GM21737 (cell line): ENCODE results near the gene CDH13.

Experiments used
- ATAC-seq: cut with Tn5 transposase; IDR thresholded peaks from one replicate; pipeline ENCODE4 v1.9.1; 2021; ENCODE audit warnings: mild to moderate bottlenecking, moderate library complexity; ENCODE audit not compliant: unreplicated experiment

The CDH13 gene

DNA sequence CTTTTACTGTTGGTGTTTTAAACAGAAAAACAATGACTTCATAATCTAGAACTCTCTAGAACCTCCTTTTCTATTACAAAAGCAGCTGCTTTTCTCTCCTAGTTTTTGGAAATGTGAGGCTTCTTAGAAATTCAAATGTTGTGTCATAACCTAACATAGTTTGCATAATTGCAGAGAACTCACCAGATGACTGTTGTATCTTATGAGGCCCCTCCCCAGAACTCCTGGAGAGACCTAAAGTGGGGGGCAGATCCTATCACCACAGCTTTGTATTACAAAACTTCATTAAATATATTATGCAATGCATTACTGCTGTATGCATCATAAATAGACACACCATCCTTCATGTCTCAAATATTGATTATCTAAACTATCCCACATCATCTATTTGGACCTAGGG lies 642.3 kb downstream of the CDH13 start:
- ATAC-seq = no peak

DNA sequence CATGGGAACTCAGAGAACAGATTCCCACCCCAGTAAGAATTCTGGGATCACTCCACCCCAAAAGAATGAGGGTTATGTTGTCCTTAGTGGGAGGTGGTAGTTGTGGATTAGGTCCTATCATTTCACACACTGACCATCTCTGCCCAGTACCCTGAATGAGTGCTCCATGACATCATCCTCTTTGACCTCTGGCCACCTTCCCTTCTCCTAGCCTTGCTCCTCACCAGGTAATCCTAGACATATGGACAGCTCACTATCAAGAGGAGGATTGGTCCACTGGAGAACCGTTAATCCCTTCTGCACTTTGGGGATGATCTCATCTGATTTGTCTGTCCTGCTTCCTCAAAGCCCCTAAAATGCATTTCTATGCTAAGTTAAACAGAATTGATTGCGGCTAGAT lies 642.8 kb downstream of the CDH13 start:
- ATAC-seq = no peak

DNA sequence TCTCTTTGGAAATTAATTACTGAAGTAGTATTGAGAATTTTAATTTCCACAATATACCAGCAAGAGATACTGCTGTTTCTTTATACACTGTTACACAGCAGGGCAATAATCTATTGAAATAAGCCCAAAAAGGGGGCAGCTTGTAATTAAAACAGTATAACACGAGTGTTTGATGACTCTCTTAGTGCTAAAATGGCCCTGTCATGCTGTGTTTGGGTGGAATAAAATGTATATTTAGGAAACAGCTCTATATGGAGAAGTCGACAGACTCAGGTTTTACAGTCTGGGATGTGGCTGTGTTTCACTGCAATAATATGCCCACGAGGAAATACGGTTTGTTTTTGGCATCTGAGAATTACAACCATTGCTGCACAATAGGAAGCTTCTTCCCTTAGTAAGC lies 643.3 kb downstream of the CDH13 start:
- ATAC-seq = no peak

DNA sequence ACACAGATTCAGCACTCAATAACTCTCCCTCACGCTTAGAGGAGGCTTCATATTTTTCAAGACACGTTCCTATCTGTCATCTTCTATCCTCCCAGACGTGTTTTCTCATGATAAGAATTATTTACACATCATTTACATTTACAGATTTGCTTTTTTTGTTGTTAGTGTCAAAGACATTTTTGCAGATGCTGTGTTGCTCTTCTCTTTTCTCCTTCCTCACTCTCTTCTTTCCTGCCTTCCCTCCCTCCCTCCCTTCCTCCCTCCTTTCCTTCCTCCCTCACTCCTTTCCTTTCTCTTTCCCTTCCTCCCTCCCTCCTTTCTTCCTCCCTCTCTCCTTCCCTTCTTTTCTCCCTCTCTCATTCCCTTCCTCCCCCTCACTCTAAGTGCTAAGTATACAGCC lies 643.9 kb downstream of the CDH13 start:
- ATAC-seq = no peak

DNA sequence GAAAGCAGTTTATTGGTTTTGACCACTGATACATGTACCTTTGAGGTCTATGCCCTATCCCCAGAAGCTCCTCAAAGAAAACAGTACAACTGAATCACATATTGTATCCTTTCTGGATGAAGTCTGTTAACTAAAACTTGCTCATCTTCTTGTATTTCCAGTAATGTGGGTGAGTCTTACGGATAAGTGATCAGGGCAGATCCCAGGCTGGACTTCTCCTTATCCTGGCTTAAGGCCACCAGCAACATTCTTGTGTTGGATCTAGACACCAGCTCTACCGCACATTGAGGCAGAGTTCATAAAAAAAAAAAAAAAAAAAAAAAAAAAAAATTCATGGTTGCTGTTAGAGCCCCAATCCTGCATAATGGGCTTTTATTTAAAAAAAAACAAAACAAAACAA lies 644.4 kb downstream of the CDH13 start:
- no peak for ATAC-seq

DNA sequence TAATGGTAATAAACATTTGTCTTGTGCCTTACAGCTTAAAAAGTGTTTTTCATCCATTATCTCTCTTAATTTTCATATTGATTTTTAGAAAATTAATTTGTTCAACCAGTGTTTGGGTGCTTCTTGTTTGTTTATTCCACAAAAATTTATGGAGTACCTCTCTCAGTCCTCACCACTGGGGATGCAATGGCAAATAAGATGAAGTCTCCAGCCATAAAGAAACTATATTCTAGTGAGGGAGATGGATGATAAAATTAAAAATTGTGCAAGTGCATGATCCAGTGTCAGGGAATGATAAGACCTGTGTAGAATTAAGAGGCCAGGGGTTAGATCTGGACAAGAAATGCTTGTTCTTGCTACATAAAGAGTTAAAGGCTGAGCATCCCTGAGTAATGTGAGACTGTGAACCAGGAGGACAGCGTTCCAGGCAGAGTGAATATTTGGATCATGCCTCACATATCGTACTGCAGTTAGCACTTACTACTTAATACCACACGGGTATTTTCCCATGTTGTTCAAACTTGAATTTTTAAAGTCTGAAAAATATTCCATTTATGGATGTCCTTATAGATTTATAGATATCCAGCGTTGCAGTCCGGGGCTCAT lies 645.3 kb downstream of the CDH13 start:
- ATAC-seq = no peak

DNA sequence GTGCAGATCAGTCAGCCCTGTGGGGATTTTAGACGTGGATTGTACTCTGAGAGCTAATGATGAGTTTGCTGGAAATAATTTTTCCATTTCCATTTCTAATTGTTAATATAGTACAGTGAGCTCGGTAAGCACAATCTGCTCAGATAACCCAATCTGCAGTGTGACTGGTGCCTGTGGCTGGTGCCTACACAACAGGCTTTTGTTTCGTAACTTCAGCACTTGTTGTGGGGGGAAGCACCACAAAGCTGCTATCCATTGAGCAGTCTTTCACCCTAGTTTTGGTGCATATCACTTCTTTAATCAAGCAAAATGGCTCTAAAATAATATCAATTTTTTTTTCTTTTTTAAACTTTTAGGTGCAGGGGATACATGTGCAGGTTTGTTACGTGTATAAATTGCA lies 646.1 kb downstream of the CDH13 start:
- no peak for ATAC-seq

DNA sequence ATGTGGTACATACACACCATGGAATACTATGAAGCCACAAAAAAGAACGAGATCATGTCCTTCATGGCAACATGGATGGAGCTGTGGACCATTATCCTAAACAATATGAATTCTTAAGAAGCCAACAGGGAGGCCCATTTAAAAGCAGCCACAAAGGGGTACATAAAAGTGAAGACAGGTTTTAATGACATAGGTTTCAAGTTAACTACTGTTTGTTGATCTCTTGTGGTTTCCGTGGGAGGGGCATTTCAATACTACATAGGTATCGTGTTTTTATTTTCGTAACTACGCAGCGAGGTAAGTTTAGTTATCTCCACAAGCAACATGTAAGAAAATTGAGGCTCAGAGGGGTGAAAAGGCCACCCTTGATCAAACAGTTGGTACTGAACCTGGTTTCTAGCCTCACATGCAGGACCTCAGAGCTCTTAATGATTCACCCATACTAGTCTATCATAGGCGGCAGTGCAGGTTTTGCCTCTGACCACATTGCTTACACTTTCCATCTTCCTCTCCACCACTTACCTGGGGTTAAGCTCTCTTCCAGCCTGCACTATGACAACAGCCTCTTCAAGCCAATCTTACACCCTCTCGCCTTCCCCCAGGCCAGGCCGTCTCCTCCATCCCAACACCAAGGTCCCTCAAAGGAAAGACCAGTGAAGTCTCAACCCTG lies 646.9 kb downstream of the CDH13 start:
- no peak for ATAC-seq

DNA sequence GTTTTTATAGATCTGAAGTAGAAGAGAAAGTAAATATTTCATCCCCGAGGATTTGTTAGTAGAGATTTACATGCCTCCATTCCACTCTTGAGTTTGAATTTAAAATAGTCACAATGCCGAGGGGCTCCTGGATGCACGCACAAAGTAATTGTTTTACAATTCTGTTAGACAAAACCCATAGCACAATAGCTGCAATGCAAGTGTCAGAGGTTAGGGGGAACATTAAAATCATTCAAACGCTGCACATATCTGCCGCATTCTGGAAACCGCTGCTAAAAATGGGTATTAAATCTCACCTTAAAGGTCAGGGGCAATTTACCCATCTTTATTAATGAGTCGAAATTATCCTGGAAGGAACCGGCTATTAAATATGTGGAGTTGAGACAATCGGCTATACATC lies 652.5 kb downstream of the CDH13 start:
- ATAC-seq = no peak

DNA sequence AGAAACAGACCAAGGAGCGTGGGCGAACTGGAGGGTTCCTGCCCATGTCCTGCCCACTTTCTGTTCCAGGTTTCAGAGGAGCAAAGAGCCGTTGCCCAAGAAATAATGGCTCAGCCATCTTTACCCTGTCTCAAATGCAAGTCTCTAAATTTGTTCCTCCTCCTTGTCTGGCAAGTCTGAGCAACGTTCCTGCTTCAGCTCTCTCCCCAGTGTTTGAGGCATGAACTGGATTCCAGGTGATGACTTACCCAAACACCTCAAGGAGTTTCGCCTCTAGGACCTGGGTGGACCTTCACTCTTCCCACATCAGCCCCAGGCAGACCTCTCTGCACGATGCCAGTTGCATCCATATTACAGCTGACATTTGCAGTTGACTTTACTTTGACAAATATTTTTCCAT lies 659.2 kb downstream of the CDH13 start:
- ATAC-seq = no peak

DNA sequence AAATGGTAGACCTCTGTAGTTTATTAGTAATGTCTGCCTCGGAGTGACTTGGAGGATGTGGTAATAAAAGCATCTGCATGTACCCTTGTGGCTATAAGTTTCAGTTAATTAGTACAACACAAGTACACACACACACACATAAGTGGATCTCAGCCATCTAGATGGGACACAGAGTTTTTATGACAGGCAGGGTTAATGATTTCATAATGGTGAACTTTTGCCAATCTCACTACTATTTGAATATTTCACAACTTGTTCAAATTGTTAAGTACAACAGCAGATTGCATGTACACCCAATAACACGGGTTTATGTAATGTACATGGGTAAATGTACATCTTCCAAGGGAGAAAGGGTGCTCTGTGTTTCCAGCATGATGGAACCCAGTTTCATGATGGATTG lies 669.7 kb downstream of the CDH13 start:
- ATAC-seq = no peak

DNA sequence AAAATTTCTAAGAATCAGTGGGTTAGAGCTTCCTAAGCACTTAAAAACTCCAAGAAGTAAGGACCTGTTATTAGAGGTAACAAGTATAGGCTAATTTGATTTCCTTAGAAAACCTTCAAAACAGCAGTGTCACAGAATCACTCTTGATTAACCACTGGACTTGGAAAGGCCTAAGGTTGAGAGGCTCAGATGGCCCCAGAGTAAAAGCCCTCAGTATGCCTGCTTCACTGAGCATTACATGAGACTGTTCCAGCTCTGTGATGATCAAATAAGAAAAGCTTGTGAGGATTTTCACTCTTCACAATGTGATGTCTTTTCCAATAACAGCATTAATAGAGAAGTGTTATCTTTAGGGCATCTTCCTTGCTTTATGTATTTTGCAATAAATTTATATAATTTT lies 671.8 kb downstream of the CDH13 start:
- ATAC-seq = no peak

DNA sequence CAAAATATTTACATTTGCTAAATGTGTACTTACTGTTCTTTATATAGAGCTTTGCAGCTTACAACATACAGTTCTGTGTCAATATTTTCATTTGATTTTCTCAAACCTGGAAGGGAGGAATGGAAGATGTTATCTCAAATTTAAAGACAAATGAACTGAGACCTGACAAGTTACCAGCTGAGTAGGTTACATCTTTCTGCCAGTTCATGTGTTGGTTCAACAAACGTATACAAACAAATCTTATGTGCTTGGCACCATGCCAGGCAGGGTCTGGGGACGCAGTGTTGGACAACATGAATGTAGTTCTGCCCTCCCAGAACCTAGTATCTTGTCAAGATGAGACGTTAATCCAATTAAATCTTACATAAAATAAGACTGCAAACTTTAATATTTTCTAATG lies 673.6 kb downstream of the CDH13 start:
- ATAC-seq = no peak

DNA sequence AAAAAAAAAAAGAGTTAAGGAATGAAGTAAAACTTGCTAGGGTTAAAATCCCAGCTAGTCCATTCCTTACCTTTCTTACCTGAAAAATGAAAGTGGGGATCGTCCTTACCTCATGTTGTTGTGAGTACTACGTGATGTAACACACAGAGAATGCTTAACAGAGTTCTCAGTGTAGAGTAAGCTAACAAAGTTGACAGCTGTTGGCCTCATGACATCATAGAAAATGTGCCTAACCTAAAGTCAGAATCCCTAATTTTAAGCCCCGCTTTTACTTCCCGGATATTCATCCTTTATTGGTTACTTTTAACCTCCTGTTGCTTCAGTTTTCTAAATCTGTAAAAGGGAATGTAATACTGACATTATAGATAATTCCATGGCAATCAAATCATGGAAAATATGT lies 675.2 kb downstream of the CDH13 start:
- ATAC-seq = no peak

DNA sequence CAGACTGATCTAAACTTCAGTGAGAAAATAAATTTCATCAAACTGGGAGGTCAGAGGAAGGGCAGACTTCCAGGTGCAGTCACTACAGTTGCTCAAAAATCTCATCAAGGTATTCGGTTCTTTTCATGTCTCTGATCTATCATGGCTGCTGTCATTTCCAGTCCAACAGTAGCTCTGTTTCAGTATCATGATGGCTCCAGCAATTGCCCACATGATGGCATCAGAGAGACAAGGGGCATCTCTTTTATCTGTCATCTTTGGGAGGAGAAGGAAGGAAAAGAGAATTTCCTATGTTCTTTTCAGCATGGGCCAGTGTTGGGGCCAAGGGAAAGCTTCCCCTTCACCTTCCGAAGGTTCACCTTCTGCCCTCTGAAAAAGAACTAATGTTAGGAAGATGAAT lies 676.1 kb downstream of the CDH13 start:
- no peak for ATAC-seq

DNA sequence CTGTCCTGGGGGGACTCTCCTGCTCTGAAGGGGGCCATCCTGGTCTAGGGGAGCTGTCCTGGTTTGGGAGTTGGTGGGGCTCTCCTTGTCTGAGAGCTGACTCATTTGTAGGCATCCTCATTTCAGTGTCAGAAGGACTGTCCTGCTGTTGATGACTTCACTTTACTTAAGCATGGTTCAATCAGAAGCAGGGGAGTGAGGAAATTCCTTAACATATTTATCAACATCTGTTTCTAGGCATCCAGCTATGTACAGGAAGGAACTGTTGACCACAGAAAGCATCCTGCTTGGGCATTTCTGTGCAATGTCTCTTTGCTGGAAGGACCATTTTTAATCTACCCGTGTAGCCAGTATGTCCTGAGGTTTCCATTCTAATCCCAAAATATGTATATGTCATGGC lies 678.3 kb downstream of the CDH13 start:
- no peak for ATAC-seq

DNA sequence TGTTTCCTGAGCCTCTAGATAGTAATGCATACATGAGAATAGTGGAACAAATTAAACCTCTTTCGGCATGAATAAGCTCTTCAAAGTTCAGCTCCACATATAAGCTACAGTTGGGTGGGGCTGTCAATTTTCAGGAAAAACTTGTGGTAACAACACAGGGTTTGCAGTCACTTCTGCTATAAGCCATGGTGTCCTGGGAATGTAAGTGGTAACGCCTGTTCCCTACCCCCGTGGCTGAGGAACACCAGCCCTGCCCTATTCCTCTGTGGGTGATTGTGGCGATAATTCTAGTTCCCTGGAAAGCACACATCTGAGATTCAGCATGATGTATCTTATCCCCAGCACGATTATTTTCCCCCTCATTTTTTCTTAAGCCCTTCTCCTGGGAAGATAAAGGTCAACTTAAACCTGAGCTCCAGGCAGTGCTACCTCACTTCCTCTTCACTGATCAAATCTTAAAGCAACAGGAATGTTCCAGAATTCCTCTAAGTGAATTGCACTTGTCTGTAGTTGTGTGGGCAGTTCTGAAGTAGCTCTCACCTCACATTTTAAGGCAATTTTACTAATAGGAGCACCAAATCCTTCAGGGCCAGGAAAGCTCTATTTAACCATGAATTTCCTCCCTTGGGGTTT lies 680.3 kb downstream of the CDH13 start:
- no peak for ATAC-seq

DNA sequence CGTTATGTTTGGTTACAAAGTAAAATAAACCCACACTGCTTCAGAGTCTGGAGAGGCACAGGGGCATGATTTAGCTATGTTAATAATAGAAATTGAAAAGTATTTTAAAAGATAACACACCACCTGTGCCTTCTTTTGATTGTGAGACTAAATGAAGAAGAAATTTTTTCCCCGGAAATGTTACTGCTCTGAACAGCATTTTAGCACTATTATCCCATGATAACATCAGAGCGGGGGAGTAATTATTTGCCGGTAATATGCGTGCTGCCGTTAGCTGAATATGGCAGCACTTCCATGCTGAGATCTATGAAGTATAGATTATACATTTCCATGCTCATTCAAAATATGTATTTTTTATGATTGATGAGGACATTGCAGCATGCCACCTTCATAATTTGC lies 680.8 kb downstream of the CDH13 start:
- no peak for ATAC-seq

DNA sequence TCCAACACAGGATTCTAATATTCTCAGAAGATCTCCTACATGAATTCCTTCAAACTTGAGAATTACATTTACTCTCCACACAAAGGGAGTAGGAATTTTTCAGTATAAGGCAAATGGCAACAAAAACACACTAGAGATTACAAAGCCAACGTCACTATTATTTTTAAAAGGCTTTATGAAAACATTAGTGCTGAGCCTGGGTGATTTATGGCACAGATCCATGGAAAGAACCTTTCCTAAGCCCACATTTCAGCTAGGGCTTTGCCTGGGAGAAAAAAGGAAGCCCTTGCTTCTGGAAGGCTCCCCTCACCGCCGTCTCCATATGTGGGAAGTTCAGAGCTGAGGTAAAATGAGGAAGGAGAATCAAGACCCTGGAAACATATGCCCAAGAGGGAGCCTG lies 681.6 kb downstream of the CDH13 start:
- ATAC-seq = no peak

DNA sequence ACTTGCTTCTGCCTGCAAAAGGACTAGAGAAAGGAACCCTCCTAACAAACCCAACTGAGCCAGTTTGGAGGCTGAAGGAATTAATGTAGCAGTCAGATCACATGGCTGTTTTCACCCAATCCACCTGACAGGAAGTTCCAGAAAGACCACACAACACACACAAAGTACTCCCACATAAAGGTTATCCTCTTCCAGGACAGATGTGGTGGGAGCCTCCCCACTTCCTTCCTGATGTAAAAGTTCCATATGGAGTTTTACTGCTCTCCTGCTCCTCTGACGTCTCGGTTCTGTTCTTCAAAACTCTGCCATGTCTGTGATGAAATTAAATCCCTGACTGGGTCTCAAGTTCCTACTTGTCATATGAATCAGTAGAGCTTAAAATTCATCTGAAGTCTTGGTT lies 684.0 kb downstream of the CDH13 start:
- no peak for ATAC-seq

DNA sequence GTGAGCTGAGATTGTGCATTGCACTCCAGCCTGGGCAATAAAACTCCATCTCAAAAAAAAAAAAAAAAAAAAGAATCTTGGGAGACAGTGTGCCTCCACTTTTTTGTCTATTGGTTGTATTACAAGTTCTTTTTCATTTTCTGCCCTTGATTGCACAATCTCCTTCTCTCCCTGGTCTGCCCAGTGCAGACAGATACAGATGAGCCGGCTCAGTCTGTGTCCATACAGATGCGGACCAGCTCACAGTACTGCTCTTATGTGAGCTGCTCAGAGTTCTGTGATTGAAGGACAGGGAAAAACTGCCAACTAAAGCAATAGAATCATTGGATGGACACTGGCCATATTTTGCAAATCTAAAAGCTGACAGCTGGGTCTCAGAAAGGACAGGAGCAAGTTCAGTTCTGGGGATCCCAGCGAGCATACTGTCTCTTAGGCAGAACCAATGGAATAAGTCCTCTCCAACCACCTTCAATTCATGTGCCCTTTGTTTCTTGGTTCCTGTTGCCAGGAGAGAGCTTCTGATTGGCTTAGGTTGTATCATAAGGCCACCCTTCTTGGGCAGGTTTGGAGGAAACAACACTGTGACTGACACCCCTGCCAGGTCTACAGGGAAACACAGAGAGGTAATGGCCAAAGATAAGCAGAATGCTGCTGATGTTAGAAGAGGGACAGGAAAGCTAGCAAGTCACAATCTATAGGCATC lies 685.4 kb downstream of the CDH13 start:
- no peak for ATAC-seq

DNA sequence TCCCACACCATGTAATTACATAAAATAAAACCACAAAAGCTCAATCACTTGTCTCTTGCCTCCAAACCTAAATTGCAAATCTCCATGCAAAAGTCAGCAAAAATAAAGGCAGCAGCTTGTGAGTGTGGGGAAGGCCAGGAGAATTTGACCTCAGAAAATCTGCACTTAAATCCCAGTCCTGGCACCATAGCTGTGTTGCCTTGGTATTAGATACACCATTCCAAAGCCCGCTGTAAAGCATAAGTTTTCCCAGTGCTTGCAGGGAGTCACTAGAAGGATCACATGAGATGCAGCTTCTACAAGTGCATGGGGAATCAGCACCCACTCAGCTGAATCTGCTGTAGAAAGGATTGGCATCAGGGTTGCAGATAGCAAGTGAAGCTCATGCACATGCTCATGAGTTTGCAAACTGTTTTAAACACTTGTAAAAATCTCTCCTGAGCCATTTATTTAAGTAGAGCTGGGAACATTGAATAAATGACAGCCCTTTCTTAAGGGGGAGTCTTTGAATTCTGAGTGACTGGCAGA lies 686.0 kb downstream of the CDH13 start:
- ATAC-seq = no peak
